CD4-positive, alpha-beta T cell treated with Interleukin-15 for 1 hour (primary cell): ENCODE data around the gene RPL34.

Experiments
- DNase-seq: peaks from one replicate; pipeline ENCODE4 v3.0.0-alpha.2; 2020

The RPL34 gene

DNA sequence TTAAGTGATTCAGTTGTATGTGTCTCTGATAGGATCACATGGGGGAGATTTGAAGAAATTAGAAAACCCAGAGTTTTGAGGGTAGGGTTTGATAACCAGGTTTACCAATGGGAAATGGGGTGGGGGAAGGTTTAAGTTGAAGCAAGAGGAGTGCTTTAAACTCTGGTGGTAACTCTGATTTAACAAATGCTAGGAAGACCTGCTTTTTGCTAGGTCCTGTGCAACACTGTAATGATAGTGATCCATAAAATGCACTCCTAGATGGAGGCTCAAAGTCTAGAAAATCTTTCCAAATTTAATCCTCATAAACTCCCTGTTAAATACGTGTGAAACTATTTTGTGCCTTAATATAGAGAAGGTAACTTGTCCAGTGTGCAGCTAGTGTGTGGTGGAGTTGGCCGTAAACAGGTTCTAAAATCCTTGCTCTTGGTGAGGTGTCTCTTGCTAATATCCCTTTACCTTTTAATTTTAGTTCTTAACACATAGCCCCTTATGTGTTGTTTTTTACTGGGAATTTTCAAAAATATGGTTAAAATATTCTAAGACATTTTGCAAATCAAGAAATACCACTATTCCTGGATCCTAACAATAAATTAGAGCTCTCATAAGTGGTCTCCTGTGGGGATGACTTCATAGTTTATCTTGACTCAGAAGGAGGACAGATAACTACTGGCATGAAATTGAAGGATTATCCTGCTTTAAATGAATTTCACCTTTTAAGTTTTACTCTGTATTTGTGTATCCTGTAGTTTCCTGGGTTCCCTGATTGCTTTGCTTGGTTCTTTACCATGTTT, 4.1 kb downstream of the RPL34 start:
- DNase-seq, result no peak

DNA sequence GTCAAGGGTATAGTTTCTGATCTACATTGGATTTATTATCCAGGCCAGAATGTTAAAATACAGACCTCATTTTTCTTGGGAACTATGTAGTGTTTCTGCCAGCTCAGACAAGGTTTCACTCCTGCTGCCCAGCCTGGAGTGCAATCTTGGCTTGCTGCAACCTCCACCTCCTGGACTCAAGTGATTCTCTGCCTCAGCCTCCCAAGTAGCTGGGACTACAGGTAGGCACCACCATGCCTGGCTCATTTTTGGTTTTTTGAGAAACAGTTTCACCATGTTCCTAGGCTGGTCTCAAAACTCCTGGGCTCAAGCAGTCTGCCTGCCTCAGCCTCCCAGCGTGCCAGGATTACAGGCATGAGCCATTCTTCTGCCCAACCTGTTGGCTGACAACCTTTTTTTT, 5.7 kb downstream of the RPL34 start:
- no peak for DNase-seq

GRCh38 chr4:108628411-108628810, 8.0 kb downstream of the RPL34 start:
- no peak for DNase-seq

GRCh38 chr4:108635070-108635655, 14.8 kb downstream of the RPL34 start:
- DNase-seq, result no peak

GRCh38 chr4:108636246-108636645, 15.9 kb downstream of the RPL34 start:
- no peak for DNase-seq

DNA sequence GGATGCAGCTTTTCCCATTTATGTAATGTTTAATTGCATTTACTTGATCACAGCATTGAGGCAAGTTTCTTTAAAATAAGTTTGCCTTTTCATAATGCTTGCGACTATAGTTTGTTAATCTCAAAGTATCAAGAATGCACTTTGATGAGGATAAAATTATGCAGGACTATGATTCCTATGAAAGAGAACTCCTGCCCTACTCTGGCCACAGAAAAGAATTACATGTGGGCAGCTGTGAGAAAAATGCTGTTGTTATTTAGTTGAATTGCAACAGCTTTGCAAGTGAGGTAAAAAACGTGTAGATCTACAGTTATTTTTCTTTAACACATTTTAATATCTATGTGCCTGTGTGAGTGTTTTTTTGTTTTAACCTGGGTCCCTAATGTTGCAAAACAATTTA, 17.5 kb downstream of the RPL34 start:
- DNase-seq, result no peak

DNA sequence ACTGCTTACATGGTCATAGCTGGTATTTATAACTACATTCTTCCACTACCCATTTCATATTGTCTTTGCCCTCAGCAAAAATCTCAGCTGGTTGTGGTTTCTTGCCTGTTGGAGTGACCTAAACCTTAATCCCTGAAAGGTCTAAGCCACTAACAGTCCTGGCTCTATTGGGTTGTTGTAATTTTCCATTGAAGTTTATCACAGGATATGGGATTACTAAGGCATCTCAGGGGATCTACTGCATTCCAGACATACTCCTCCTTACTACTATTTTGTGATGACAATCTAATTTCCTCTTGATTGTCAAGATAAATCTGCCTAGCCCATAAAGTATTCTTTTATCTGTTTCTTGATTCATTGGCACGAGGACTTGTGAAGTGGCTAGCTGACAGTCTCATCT, 23.9 kb downstream of the RPL34 start:
- no peak for DNase-seq

DNA sequence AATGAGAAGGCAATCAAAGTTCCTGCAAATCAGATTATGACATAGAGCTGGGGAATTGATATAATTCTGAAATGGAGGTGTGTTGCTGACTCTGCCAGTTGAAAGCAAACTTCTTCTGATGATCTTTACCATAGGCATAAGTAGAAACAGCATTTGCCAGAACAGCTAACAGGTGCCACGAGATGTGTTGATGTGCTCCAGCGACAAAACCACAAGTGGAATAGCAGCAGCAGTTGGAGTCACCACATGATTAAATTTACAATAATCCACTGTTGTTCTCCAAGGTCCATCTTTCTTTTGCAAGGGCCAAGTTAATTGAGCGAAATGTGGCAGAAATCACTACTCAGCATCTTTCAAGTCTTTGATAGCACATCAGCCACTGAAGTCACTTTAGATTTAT, 26.3 kb downstream of the RPL34 start:
- DNase-seq, result no peak

GRCh38 chr4:108649863-108650211, 29.5 kb downstream of the RPL34 start:
- no peak for DNase-seq

GRCh38 chr4:108650212-108651013, 30.0 kb downstream of the RPL34 start, which contains the start of gene OSTC:
Gene OSTC (plus strand): TSS chr4:108650599. CDS start chr4:108650656, 57 bp downstream.
- DNase-seq, result peak; percentile 87

DNA sequence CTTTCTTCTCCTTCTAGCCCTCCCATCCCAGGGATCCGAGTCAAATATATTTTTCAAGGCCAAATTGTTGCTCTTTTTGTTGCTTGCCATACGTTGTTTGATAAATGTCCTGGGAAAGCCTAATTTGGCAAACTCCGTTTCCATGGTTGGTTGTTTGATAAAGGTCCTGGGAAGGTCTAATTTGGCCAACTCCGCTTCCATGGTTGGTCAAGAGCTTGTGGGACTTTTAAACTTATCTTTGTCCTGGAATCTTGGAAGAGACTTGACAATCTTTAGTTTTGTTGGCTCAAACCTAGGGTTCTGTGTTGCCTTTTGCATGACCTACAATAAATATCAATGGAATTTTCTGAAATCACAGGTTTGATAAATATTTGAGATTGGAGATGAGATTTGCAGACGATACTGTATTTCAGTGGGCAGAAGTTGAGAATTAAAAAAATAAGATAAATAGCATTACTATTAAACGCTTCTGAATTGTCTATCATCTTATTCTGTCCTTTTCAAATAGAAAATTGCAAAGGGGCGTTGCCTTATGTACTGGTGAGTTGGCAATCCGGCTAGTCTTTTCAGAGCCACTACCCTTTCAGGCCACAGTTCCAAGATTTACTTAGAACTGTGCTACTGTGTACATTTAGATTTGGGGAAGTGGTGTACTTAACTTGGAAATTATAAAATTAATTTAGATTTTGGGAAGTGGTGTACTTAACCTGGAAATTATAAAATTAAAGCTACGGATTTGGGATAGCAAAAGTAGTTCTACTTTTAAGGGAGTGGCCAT, 30.8 kb downstream of the RPL34 start:
- DNase-seq, result no peak

DNA sequence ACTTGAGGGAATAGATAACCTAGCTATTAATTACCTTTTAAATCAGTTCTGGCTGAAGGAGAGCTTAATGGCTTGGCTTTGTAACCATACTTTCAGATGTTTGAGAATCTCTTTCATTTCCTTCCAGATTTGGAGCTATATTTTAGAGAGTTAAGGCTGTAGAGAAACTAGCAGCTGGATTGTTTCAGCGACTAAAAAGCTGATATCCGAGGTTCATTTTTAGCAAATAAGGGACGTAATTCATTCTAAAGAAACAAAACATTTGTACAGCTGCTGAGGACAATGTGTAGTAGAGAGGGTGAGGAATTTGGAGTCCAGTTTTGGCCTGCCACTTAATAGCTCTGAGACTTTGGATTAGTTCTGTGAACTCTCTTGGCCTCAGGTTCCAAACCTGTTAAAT, 42.3 kb downstream of the RPL34 start:
- no peak for DNase-seq

DNA sequence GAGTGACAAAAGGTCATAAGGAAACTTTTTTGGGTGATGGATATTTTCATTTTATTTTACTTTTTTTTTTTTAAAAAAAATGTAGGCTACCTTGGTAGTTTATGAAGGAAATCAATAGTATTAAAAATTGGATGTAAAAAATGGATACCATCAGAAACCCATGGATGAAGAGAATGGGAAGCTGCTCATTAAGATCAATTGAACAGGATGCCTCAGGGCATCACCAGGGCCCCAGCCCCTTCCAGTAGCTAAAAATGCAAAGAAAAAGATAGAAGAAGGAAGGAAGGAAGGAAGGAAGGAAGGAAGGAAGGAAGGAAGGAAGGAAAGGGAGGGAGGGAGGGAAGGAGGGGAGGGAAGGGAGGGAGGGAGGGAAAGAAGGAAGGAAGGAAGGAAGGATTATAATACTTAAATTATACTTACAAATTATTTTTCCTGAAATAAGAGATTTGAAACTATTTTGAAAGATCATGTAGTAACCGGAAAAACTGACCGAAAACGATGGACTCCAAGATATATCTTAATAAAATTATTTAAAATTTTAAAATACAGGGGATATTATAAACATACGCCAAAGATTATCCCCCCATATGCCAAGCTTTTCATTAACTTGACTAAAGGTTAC, 54.1 kb downstream of the RPL34 start:
- no peak for DNase-seq
